ENCODE results near the gene MAD2L2. TPM values are rescaled to one million over a fixed set of nuclear protein-coding genes. Genes with fewer than 3 reads are reported as not detected.

Gene MAD2L2
- total RNA-seq = 24.2 and 27.4 TPM in 2 replicates

DNA sequence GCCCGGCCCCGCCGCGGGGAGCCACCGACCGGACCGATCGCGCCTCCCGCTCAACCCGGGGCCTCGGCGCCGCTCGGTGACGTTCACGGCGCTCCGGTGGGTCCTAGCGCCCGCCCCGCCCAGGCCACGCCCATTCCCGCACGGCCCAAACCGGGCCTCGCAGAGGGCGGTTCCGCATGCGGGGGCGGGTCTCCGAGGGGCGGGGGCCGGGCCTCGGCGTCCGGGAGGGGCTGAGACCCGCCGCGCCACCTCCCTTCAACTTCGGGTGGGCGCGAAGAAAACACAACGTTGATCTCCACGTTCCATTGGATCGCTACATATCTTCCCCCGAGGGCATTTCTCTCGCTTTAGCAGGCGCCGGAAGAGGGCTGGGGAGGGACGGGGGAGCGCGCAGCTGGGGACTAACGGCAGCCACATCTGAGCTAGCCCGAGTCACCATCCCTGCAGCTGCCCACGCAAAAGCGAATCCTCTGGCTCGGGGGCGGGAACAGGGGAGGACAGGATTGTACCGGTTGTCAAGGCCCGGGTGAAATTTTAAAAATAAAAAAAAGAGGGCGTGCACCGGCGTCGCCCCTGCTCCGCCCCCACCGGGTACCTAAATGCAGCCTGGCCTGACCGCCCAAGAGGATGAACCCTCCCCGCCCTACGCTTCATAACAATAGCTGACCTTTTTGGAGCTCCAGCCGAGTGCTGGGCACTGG lies at the start of gene MAD2L2:
Gene MAD2L2, minus strand, starts transcription at position 78 of the 701 bp plus-strand sequence. CDS start 547 bp downstream, outside the sequence.

DNA sequence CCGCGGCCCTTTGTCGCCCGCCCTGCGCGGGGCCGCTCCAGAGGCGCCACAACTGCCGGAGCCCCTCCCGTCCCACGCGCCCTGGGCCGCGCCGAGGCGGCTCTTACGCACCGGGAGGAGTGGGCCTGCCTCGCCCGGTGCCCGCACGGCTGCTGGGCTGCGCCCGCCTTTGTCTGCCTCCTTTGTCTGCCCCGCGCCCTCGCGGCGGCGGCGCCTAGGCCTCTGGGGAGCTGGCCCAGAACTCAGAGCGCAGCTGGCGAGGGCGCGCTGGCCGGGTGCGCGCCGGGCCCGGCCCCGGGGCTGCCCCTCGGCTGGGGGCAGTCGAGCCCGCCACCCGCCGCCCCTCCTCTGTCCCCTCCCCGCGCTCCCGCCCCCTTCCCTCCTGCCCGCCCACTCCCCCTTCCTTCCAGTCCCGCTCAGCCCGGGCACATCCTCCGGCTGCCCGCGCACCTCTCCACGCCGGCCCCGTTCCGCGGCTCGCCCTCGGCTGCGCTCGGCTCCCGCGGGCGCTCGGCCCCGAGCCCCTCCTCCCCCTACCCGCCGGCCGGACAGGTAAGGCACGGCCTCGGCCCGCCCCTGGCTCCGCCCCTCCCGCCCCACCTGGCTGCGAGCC lies 10.5 kb upstream of the MAD2L2 start, which contains the start of gene DRAXIN:
Gene DRAXIN, plus strand, starts transcription at position 409 of the 613 bp plus-strand sequence. CDS start 14,549 bp downstream, outside the sequence.

DNA sequence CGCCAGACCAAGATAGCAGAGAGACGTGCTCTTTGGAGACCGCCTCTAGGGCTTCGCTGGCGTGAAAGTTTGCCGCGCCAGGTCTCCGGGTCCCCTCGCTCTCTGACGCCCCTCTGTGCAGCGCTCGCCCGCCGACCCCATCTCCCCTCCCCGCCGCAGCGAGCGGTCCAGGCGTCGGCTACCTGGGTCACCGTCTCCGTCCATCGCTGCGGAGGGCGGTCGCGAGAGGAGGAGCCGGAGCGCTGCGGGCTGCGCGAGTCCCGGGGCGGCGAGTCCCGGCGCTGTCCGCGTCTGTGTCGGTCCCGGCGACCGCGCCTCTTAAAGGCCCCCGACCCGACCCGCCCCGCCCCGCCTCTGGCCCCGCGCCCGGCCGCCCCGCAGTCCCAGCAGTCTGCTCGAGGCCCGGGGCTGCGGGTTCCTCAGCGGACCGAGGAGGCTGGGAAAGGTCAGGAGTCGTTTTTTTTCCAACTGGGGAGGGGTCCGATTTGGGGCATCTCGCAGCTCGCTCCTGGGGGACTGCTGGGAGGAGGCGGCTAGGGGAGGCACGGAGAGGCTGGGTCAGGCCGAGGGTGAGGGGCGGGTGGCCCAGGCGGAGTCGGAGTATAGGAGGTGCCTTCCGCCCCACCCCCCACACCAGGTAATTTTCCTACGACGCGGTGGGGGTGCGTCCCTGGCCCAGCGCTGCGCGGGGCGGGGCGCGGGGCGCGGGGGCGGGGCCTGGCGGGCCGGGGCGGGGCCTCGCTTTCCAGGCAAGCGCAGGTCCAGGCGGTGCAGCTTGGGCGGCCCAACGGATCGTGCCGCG lies 26.6 kb downstream of the MAD2L2 start, which contains the start of the genes FBXO2 and FBXO44:
Gene FBXO2, minus strand, starts transcription at position 293 of the 802 bp plus-strand sequence. Its CDS starts 89 bp downstream, at position 204.
Gene FBXO44, plus strand, starts transcription at position 741 of the 802 bp plus-strand sequence. CDS start 959 bp downstream, outside the sequence.

Other genes with a start within 250 kb of the MAD2L2 start
- gene DISP3, start 202.0 kb downstream of the MAD2L2 start, total RNA-seq = 0.07 and 0.13 TPM in 2 replicates
- gene FBXO2, start 26.7 kb downstream of the MAD2L2 start, total RNA-seq = 0.40 and 0.50 TPM in 2 replicates
- 5.2 and 8.4 TPM in 2 replicates for gene FBXO44, start 26.3 kb downstream of the MAD2L2 start, total RNA-seq
- gene FBXO6, start 16.9 kb downstream of the MAD2L2 start, total RNA-seq = 1.3 and 2.2 TPM in 2 replicates
- 0.50 and 0.93 TPM in 2 replicates for gene DRAXIN, start 10.6 kb upstream of the MAD2L2 start, total RNA-seq
- gene AGTRAP, start 55.0 kb upstream of the MAD2L2 start, total RNA-seq = 31.9 and 46.9 TPM in 2 replicates
- gene C1orf167, start 81.0 kb upstream of the MAD2L2 start, total RNA-seq = 0.29 TPM in 1 of 2 replicates, not detected in the other
- 20.7 and 21.7 TPM in 2 replicates for gene MTHFR, start 124.8 kb upstream of the MAD2L2 start, total RNA-seq
- gene CLCN6, start 125.0 kb upstream of the MAD2L2 start, total RNA-seq = 15.4 and 22.4 TPM in 2 replicates
- gene NPPA, start 166.6 kb upstream of the MAD2L2 start, total RNA-seq = not detected in 2 replicates
- not detected in 2 replicates for gene NPPB, start 177.8 kb upstream of the MAD2L2 start, total RNA-seq
- gene KIAA2013, start 245.3 kb upstream of the MAD2L2 start, total RNA-seq = 71.8 and 77.6 TPM in 2 replicates

Data from thoracic aorta endothelial cell (primary cell).